HFFc6 (cell line): ENCODE data around the gene AGBL5. TPM values are rescaled to one million over a fixed set of nuclear protein-coding genes. Genes with fewer than 3 reads are reported as not detected.
"Not testable (repeated sequence)": the region's sequence is repeated elsewhere in the genome, so short reads cannot be mapped to it uniquely, and the experiment has no call there.

Experiments used
- DNase-seq: peaks from one replicate; pipeline ENCODE4 v3.0.0-alpha.2; 2018
- H3K27ac Mint-ChIP-seq: 2 replicates; pipeline ENCODE4 v1.8.0; 2020; ENCODE audit warnings: mild to moderate bottlenecking, mixed read lengths
- H3K27me3 Mint-ChIP-seq: 2 replicates; pipeline ENCODE4 v1.8.0; 2021; ENCODE audit warnings: mild to moderate bottlenecking, moderate library complexity, mixed read lengths; ENCODE audit not compliant: insufficient read depth
- H3K36me3 Mint-ChIP-seq: 2 replicates; pipeline ENCODE4 v1.8.0; 2021; ENCODE audit warnings: low read depth, mixed read lengths
- H3K4me1 Mint-ChIP-seq: 2 replicates; pipeline ENCODE4 v1.8.0; 2020; ENCODE audit warnings: low read depth, mixed read lengths
- H3K4me3 Mint-ChIP-seq: 2 replicates; pipeline ENCODE4 v1.8.0; 2020; ENCODE audit warnings: mild to moderate bottlenecking, moderate library complexity, mixed read lengths
- H3K9me3 Mint-ChIP-seq: 2 replicates; pipeline ENCODE4 v1.8.0; 2020; ENCODE audit warnings: mild to moderate bottlenecking, mixed read lengths
- total RNA-seq, 6 experiments: library from RNA; stranded (reverse); fragmentation: NEBNext Ultra II Directional; extraction: Animal tissue kit (Norgen Biotek cat#: 25700); gene quantifications; 2 replicates in 1 of 6; 3 replicates in 5 of 6; pipeline ENCODE4 v1.2.3, GENCODE V29; 2021
- TF ChIP-seq, protein P1 (sequence below): fragments of 200-600 bp; sonication (generic); IDR thresholded peaks from 2 replicates; pipeline ENCODE4 v1.5.0; 2021; ENCODE audit warnings: antibody characterized with exemption, mild to moderate bottlenecking

Gene AGBL5
- total RNA-seq, 6 experiments from 2014 or later, result 23.5 to 31.4 (median 28.6) TPM

DNA sequence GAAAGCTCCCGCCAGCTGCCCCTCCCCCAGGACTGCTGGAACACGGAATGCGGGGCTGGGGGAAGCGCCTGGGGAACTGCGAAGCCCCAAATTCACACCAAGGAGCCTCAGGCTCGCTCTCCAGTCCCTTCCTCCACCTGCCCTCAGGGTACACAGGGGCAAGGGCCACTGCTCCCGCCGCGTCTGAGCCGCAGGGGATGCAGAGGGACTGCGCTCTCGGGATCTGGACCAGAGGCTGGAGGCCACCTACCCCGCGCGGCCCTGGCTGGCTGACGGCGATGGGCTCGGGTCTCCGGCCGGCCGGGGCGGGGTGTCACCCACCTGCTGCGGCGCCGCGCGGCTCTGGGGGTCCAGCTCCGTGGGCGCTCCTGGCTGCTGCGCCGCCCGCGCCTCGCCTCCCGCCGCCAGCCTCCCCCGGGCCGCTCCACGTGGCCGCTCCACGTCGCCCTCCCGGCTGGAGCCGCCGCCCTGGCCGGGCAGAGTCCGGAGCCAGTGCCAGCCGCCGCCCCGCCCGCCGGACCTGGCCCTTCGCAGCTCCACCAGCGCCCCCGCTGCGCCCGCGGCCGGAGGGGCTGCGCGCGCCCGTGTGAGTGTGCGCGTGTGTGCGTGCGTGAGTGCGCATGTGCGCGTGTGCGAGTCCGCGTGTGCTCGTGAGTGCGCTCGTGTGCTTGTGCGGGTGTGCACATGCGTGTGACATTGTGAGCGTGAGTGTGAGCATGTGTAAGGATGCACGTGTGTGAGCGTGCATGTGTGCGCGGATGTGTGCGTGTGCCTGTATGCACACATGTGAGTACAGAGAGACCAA is 67.3 kb downstream of the AGBL5 start, which contains the start of gene CGREF1:
TSS of gene CGREF1 (minus strand) at position 604 of the 805 bp plus-strand sequence. CDS start 14,762 bp downstream, outside the sequence.
- H3K4me1 Mint-ChIP-seq, result no peaks in the 10 kb centered on the region
- no peak within 1 kb of the TSS for H3K27ac Mint-ChIP-seq
- H3K4me3 Mint-ChIP-seq, result no peak within 1 kb of the TSS
- H3K9me3 Mint-ChIP-seq, result no peaks in the 10 kb centered on the region
- DNase-seq, result no peak
- peaks cover 62% of the 10 kb centered on the region for H3K27me3 Mint-ChIP-seq
- no peaks in the 10 kb centered on the region for H3K36me3 Mint-ChIP-seq
- TF ChIP-seq, protein P1, sequence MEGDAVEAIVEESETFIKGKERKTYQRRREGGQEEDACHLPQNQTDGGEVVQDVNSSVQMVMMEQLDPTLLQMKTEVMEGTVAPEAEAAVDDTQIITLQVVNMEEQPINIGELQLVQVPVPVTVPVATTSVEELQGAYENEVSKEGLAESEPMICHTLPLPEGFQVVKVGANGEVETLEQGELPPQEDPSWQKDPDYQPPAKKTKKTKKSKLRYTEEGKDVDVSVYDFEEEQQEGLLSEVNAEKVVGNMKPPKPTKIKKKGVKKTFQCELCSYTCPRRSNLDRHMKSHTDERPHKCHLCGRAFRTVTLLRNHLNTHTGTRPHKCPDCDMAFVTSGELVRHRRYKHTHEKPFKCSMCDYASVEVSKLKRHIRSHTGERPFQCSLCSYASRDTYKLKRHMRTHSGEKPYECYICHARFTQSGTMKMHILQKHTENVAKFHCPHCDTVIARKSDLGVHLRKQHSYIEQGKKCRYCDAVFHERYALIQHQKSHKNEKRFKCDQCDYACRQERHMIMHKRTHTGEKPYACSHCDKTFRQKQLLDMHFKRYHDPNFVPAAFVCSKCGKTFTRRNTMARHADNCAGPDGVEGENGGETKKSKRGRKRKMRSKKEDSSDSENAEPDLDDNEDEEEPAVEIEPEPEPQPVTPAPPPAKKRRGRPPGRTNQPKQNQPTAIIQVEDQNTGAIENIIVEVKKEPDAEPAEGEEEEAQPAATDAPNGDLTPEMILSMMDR, result no peak

DNA sequence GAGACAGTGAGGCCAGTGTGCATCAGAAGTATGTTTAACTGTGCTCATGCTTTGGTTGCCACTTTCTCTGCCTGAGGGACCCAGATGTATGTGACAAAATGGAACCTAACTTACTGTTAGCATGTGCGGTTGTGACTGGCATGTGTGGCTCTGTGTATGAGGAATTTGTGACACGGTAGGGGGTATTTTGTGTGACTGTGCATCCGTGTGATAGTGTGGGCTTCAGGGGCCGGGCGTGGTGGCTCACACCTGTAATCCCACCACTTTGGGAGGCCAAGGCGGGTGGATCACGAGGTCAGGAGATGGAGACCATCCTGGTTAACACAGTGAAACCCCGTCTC is 67.8 kb downstream of the AGBL5 start:
- not testable (repeated sequence) for H3K9me3 Mint-ChIP-seq, H3K27ac Mint-ChIP-seq, H3K36me3 Mint-ChIP-seq, H3K4me3 Mint-ChIP-seq, DNase-seq, H3K4me1 Mint-ChIP-seq
- H3K27me3 Mint-ChIP-seq, result peaks cover 63% of the 10 kb centered on the region

Other genes starting within 250 kb of the AGBL5 start
- not detected for gene DPYSL5, start 203.5 kb upstream of the AGBL5 start, total RNA-seq
- 10 to 100 TPM; 17.0 to 20.4 (median 17.7) TPM for gene MAPRE3, start 81.0 kb upstream of the AGBL5 start, total RNA-seq
- gene TMEM214, start 18.7 kb upstream of the AGBL5 start, total RNA-seq, result 100 to 1,000 TPM; 119 to 162 (median 144) TPM
- 100 to 1,000 TPM; 500 to 565 (median 548) TPM for gene OST4, start 20.0 kb downstream of the AGBL5 start, total RNA-seq
- 100 to 1,000 TPM; 144 to 208 (median 183) TPM for gene EMILIN1, start 26.9 kb downstream of the AGBL5 start, total RNA-seq
- gene KHK, start 35.1 kb downstream of the AGBL5 start, total RNA-seq, result 1 to 10 TPM; 1.0 to 1.7 (median 1.6) TPM
- gene CGREF1, start 67.5 kb downstream of the AGBL5 start, total RNA-seq, result under 1 TPM in 1 of 6 experiments, not detected in 5; 0.12 TPM
- not detected for gene ABHD1, start 72.1 kb downstream of the AGBL5 start, total RNA-seq
- gene PREB, start 83.0 kb downstream of the AGBL5 start, total RNA-seq, result 10 to 100 TPM; 43.4 to 50.7 (median 46.4) TPM
- not detected for gene PRR30, start 87.7 kb downstream of the AGBL5 start, total RNA-seq
- not detected for gene TCF23, start 97.3 kb downstream of the AGBL5 start, total RNA-seq
- 100 to 1,000 TPM in 5 of 6 experiments, 10 to 100 TPM in 1; 98.8 to 123 (median 116) TPM for gene ATRAID, start 160.4 kb downstream of the AGBL5 start, total RNA-seq
- gene SLC5A6, start 160.6 kb downstream of the AGBL5 start, total RNA-seq, result 10 to 100 TPM; 23.6 to 32.6 (median 25.5) TPM
- gene CAD, start 165.7 kb downstream of the AGBL5 start, total RNA-seq, result 10 to 100 TPM; 38.3 to 46.9 (median 42.8) TPM
- gene SLC30A3, start 211.4 kb downstream of the AGBL5 start, total RNA-seq, result not detected
- not detected for gene DNAJC5G, start 223.8 kb downstream of the AGBL5 start, total RNA-seq
- gene TRIM54, start 230.8 kb downstream of the AGBL5 start, total RNA-seq, result not detected